ENCODE data around the gene ADGRF4.

Gene ADGRF4, protein sequence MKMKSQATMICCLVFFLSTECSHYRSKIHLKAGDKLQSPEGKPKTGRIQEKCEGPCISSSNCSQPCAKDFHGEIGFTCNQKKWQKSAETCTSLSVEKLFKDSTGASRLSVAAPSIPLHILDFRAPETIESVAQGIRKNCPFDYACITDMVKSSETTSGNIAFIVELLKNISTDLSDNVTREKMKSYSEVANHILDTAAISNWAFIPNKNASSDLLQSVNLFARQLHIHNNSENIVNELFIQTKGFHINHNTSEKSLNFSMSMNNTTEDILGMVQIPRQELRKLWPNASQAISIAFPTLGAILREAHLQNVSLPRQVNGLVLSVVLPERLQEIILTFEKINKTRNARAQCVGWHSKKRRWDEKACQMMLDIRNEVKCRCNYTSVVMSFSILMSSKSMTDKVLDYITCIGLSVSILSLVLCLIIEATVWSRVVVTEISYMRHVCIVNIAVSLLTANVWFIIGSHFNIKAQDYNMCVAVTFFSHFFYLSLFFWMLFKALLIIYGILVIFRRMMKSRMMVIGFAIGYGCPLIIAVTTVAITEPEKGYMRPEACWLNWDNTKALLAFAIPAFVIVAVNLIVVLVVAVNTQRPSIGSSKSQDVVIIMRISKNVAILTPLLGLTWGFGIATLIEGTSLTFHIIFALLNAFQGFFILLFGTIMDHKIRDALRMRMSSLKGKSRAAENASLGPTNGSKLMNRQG

DNA sequence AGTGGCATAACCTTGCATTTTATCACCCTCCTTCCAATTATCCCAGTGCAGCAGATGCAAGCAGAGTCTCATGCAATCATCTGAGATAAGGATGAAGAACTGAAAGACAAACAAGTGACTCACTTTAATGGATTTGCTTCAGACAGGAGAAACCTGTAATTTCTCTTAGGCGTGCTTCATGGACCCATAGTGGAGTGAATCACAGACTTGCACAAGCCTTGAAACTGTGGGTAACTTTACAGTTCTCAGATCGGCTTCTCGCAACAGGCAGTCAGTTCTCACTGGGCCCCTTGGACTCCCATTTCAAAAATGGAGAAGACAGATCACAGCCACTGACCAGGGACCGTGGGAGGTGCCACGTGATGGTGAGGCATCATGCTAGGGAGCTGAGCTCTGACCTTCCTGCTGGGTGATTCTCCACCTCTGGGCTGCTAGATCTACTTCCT, at the start of gene ADGRF4:
TSS of gene ADGRF4 (plus strand) at position 239 of the 446 bp plus-strand sequence. CDS start 8,666 bp downstream, outside the sequence.
- no peak for DNase-seq (ENCODE audit: low spot score)

DNA sequence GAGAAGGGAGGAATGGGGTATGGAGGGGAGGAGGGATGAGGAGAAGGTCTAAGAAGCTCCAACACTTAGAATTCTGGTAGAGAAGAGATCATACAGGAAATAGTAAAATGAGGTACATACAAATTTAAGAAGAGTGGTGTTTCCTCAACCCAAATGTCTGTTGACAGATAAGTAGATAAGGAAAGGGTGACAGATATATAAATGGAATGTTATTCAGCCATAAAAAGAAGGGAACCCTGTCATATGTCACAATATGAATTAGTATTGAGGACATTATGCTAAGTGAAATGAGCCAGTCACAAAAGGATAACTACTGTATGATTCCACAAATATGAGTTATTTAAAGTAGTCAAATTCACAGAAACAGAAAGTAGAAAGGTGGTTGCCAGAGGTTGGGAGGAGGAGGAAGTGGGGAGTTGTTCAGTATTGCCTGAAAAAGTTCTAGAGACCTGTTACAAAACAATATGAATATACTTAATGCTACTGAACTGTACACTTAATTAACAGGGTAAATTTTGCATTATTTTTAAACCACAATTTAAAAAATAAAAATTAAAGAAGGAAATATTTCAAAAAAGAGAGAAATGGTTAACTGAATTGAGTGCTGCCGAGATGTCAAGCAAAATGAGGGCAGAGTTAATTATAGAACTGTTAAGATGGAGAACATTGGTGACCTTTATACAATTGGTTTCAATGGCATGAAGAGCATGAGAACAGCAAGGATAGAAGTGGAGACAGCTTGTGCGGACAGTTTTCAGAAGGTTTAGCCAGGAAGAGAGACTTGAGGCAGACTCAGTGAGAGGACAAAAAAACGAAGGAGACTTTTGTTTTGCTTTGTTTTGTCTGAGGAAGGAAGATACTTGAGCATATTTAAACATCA, 47.6 kb upstream of the ADGRF4 start:
- DNase-seq (ENCODE audit: low spot score), result no peak

DNA sequence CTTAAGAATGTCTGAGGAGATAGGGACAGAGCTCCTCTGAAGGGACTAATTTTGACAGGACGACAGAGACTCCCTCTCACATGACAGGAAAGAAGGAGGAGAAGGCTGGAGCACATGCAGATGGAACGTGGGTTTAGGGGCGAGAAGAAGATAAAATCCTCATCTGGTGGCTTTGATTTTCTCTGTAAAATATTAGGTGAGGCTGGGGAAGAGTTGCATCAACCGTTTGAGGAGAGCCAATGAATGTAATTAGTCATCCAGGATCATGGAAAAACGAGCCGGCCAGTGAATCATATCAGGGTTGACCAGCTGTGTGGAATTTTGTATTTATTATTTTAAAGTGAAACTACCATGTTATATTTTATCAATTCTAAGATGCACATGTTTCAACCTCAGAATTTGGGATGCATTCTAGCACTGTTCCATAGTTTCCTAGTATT, 46.9 kb upstream of the ADGRF4 start:
- DNase-seq (ENCODE audit: low spot score), result no peak

DNA sequence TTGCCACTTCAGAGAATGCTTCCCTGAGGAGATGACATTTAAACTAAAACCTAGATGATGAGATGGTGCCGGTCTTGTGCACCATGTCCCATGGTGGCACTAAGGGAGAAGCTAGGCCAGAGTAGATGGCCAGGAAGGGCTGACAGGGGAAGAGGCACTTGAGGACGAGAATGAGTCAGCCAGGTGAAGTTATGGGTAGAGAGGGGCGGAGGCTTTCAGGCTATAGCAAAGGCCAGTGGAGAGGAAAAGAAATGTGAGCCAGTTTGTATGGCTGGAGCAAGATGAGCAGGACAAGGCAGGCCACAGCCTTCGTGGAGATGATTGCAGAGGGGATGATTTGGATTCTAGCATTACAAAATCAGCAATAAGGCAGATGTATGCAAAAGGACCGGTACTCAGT, 44.7 kb upstream of the ADGRF4 start:
- no peak for DNase-seq (ENCODE audit: low spot score)

DNA sequence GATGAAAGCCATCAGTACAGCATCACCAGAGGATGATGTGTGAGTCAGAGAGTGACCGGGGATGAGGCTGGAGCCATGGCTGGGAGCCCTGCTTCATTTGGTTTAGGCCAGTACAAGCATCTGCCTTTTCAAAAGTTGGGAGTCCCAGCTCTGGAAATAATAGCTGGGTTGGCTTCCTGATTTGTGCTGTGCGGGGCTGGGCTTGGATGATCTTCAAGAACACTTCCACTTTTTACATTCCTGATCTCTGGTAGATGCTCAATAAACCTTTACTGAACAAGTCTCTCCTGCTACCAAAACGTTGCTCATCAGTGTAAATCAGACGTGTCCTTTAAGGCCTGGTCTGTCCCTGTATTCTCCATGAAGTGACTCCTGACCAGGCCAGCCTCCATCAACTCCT, 44.1 kb upstream of the ADGRF4 start:
- no peak for DNase-seq (ENCODE audit: low spot score)

DNA sequence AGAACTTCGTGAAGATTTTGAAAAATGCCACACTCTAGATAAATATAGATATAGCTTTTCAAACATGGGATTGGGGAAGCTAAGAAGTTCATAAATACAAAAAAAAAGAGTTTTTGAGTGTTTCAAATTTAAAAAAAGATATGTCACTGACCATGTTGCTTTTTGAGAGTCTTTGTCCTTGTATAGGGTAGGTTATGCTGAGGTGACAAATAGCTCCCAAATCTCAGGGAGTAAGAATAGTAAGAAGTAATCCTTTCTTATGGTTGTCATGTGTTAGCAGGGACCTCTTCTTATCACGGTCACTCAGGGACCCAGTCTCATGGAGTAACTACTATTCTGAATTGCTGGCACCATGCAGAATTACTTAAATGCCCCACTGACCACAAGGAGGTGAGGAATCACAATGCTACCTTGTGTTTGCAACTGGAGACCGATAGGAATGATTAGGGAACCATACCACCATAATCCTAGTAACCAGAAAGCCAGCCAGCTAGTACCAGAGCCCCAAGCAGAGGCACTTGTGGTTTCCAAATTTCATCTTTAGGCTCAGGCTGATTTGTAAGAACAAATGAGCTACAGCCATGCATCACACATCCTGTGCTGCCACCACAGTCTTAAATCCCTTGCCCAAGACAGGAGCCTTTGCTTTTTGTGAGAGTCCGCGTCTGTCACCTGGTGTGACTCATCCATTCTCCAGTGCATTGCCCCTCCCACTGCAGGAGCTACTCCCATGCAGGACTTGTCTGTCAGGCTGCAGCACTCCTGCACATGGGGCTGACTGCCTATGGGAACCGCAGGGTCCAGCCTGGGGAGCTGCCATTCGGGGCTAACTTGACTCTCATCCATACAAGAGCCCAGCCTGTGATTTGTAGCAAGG, 42.4 kb upstream of the ADGRF4 start:
- DNase-seq (ENCODE audit: low spot score), result peak; percentile 7

DNA sequence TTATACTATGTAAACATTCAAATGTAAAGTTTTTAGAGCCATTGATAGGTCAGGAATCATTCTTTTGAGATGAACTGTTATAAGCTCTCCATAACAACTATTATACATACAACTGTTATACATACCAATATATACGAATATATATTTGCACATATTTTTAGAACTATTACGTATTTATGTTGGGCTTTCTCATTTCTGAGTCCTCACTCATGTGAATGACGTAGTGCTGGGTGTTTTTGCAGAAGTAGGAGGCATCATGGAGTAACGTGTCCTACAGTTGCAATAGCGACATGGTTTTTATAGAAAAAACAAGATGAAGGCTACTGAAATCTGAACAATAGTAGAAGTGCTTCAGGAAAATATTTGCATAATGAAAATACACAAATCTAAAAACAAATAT, 36.4 kb upstream of the ADGRF4 start:
- no peak for DNase-seq (ENCODE audit: low spot score)

DNA sequence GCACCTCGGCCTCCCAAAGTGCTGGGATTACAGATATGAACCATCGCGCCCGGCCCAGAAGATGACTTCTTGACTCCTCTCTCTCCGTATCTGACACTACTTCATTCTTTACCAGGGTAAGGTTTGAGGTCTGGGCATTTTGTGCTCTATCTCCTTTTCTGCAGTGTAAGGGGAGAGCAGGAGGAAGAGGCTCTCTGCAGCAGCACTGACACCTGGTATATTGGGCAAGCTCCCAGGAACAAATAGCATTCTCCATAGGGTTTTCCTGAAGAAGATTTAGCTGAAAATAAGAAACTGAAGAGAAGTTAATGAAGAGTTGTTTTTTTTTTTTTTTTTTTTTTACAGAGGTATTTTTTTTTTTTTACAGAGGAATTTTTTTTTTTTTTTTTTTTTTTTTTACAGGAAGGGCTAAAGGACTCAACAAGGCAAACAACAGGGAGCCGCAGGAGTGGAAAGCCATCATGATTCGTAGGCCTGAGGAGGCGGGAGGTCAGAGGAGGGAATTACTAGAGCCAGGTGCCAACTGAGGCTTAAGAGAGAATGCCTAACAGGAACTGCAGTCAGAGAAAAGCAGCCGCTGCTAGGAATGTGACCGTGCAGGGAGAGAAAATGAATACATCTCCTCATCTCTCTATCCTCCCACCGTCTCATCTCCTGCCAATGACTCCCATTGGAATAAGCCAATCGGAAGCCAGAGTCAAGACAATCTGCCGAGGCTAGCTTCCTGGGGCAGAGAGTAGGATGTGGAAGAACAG, 34.7 kb upstream of the ADGRF4 start:
- DNase-seq (ENCODE audit: low spot score), result no peak

DNA sequence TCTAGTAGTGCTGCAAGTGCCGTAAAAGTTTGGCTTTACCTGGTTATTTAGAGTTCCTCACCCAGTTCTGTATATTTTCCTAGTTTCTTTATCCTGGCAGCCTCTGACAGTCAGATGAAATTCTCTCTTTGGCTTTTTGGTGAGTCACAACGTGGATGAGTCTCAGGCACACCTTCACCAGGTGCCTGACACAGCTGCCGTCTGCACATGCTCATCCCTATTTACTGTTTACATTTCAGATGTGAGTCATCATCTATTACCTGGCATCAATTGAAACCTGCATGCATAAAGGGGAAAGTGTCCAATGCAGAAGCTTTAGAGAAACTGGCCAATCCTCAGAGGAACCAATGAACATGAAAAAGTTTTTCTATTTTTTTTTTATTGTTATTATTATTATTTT, 33.3 kb upstream of the ADGRF4 start:
- DNase-seq (ENCODE audit: low spot score), result no peak

DNA sequence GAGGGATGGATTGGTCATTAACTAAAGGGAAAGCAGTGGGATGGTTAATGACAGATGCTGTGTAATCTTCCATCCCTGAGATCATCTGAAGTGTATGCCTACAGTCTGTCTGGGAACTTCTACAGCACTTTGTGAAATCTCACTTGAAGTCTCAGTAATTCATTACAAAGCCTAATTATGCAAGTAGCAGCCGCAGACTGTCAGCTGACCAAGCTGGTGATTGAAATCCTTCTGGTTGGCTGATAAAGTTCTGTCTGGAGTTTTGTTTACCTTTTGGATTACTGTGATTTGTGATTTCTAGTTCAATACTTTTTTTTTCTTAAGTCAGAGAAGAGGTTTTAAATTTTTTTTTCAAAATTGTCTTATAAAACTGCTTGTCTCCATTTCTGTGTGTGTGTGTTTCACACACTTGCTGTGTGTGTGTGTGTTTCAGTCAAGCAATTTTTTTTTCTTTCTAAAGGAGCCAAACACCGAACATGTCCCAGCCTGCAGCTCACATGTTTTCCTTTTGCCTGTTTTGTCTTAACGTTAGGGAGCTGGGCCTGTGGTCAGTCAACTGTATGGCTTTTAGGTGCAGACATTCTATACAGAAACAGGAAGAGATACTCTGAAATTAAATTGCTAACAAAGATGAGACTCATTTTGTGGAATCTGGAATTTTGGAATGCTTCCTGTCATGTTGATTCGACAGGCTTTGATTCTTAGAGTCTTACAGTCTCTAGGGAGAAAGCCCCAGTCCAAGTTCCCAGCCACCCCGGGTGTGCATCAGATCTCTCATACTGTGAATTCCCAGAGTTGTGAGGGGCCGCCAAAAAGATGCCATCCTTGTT, 28.5 kb upstream of the ADGRF4 start:
- no peak for DNase-seq (ENCODE audit: low spot score)

DNA sequence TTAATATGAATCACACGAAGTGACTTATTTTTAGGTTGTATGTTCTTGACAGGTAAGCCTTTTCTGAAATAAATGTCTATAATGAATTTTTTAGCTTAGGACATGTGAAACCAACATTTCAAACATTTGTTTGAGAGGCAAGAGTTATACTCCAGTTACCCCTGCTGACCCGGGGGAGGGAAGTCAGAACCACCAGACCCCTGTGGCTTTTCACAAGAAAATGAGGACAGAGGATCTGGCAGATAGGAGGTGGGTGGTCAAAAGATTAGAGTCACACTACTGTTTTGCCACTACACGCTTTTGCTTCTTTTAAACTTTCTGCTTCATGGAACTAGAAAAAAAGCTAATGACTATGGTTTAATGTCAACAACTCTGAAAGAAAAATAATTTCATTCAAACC, 27.5 kb upstream of the ADGRF4 start:
- DNase-seq (ENCODE audit: low spot score), result no peak

DNA sequence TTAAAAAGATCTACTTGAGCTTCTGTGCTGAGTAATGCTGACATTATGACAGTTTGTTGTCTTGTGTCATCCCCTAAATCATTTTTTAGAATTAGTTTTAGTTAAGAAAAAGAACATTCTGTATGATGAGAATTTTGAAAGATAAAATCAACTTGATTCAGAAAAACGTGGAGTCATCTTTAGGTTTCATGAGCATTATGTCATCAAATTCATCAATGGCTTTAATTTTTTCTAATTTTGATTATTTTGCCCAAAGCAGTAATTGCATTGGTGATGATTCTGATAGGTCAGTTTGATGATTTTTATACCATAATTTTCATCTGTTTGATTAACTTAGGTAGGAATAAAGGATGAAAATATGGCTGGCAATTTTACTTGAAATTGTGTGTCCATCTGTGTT, 26.6 kb upstream of the ADGRF4 start:
- DNase-seq (ENCODE audit: low spot score), result no peak

DNA sequence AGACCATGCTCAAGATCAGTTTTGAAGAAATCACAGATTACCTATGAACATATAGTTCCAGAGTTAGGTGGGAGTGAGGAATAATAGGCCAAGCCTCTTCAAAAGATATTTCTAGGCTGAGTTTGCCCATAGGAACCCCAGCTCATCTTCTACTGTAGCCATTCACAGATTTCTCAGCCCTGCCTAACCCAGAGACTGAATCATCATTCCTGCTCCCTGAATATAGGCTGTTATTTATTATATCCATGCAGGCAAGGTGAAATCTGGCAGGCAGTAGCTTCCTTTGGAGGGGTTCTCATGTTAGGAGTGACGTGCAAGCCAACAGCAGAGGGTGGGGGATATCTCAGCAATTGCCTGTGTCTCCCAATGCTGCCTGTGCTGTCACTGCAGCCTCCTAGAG, 25.6 kb upstream of the ADGRF4 start:
- no peak for DNase-seq (ENCODE audit: low spot score)

DNA sequence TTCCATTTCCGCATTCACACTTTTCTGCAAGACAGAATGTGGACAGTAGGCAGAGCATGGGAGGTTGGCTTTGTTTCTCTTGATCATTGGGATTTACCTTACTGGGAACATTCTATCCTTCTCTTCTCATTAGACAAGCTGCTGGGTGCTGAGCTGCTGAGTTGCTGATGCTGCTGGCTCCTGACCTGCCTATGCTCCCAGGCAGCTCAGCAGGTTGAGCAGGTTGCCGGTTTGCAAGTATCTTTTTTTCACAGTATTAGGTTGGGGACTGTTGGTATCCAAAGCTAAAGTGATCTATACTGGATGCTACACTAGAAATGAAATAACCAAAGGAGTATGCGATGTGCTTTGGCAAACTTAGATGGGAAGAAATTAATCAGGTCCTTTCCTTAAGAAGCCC, 23.7 kb upstream of the ADGRF4 start:
- no peak for DNase-seq (ENCODE audit: low spot score)

DNA sequence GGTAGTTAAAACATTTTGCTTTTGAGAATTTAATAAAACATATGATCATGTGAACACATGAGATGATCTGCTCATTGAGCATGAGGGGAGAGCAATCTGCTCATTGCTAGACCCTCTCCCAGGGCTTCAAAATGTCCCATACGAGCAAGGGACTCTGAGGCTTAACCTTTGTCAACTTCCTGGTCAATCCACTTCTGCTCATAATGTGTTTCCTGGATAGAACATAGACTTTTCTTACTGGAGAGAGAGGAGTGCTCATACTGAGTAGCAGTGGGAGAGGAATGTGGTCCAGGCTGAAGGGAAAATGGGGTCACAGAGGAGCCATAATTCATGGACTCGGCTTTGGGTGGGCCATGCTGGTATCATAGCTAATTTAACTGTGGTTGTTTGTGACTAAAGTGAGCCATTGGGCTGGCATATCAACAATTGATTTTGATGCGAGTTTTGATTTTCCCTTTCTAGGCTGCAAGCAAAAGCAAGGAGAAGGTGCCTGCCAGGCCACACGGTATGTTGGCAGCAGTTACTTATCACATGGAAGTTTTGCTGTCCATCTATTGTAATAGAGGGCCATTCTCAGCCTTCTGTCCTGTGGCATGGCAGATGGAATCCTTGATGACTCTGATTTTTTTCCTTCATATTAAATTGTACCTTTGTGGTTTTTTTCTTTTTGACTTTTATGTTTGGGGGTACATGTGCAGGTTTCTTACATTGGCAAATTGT, 20.8 kb upstream of the ADGRF4 start:
- no peak for DNase-seq (ENCODE audit: low spot score)

DNA sequence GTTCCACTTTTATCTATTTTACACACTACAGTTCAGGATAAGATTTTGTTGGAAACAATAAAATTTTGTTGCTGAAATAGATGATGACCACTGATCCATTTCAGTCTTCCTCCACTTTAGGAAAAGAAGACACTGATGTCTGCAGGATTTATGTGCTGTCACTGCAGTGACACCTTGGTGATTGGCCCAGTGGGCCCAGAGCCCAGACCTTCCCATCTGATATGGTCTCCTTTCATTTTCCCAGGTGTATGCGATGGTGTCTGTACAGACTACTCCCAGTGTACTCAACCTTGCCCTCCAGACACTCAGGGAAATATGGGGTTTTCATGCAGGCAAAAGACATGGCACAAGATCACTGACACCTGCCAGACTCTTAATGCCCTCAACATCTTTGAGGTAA, 19.6 kb upstream of the ADGRF4 start:
- no peak for DNase-seq (ENCODE audit: low spot score)

DNA sequence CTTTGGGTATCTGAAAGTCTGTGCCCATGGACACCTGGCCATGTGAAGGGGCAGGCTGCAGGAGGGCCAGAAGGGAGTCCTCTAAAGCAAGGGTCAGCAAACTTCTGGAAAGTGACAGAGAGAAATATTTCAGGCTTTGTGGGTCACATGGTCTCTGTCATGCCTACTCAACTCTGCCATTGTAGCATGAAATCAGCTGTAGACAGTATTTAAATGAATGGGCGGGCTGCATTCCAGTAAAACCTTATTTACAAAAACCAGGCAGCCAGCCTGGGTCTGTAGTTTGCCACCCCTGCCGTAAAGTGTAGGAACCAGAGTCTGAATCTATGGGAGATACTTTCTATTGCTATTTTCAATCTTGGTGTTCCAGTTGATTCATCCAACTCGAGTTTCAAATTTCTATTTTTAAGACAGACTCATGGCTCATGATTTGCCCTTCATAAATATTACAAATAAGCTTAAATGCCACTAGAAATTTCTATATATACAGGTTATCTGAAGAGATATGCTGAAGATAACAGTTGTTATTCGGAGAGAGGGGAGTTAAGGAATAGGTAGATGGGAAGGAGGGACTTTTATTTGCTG, 19.0 kb upstream of the ADGRF4 start:
- no peak for DNase-seq (ENCODE audit: low spot score)

DNA sequence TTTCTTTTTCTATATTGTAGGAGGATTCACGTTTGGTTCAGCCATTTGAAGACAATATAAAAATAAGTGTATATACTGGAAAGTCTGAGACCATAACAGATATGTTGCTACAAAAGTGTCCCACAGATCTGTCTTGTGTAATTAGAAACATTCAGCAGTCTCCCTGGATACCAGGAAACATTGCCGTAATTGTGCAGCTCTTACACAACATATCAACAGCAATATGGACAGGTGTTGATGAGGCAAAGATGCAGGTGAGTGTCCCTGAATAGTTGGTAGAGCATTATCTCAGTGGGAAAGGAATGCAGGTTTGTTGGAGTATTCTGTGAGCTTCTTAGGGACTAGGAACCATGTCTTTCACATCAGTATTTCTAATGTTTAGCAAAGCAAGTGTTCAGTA, 18.3 kb upstream of the ADGRF4 start:
- DNase-seq (ENCODE audit: low spot score), result no peak

DNA sequence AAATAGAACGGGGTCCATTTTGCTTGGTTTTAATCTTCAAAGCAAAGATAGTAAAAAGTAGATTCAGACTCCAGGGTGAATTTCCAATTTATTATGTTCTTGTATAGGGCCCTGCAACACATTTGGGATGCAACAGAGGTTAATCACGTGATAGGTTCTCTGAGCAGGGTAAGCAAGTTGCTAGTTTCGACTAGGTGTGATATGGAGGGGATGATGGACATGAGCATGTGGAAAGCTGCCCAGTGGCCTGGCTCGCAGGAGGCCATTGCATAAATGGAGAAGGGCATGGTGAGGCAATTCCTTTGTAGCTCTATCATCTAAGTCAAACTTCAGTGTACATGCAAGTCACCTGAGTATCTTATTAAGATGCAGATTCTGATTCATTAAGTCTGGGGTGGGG, 17.7 kb upstream of the ADGRF4 start:
- no peak for DNase-seq (ENCODE audit: low spot score)
